H1 (cell line): ENCODE data around the gene OR51B6.

Experiments used
- EZH2 ChIP-seq: fragments of 200-600 bp; sonication (generic); IDR thresholded peaks from 2 replicates; pipeline ENCODE4 v1.7.1; 2012; ENCODE audit warnings: low read depth, mild to moderate bottlenecking, moderate library complexity, low read length, inconsistent platforms; ENCODE audit not compliant: severe bottlenecking
- HDAC2 ChIP-seq, 2 experiments: fragments of 300-600 bp in 1 of 2; sonication (generic) in 1 of 2; IDR thresholded peaks; 2 replicates each; pipeline ENCODE4 v1.6.1; 2011 to 2012; ENCODE audit warnings: low read depth in 2 of 2, low read length in 2 of 2, mild to moderate bottlenecking in 2 of 2, moderate library complexity in 2 of 2, borderline replicate concordance in 1 of 2, inconsistent platforms in 1 of 2
- RAD21 ChIP-seq, 2 experiments: IDR thresholded peaks in 1 of 2; conservative IDR thresholded peaks in 1 of 2; 2 replicates each; pipeline ENCODE4 v1.6.1; 2011; ENCODE audit warnings: low read depth in 2 of 2, low read length in 2 of 2, improper control_type of control experiment in 1 of 2, inconsistent platforms in 1 of 2, mild to moderate bottlenecking in 1 of 2, moderate library complexity in 1 of 2
- RNF2 ChIP-seq: fragments of 200-900, 300-1000 bp; sonication (generic); IDR thresholded peaks from 2 replicates; pipeline ENCODE4 v1.7.1; 2016; ENCODE audit warnings: borderline replicate concordance, low read depth, mild to moderate bottlenecking, antibody characterized with exemption, low read length; ENCODE audit not compliant: poor library complexity, severe bottlenecking; ENCODE audit errors: missing control alignments
- TF ChIP-seq, protein P1 (sequence below), 3 experiments: IDR thresholded peaks; 1 replicate in 2 of 3; 2 replicates in 1 of 3; pipeline versions ENCODE4 v1.5.1 to v1.6.1; 2011; ENCODE audit warnings: low read length in 3 of 3, mild to moderate bottlenecking in 3 of 3, inconsistent platforms in 2 of 3, low read depth in 1 of 3, moderate library complexity in 1 of 3; ENCODE audit not compliant: insufficient read depth in 1 of 3; ENCODE audit errors: control extremely low read depth in 1 of 3

DNA sequence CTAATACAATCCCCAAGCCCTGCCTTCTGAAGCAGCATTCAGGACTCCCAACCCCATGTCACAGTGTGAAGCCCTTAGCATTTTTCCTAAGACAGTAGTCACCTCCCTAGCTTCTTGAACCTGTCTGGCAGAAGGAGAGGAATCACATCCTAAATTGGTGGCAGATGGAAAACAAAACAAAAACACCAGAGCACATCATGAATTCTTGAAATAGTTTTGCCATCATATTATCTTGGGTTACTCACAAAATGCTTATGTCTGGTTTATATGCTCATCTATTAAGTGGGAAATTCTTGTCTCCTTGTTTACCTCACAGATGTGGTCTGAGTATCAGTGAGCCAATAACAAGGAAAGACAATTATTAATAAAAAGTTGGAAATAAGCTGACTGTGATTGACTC lies 47.6 kb downstream of the OR51B6 start:
- TF ChIP-seq RNF2 (no peak), HDAC2 (IDR thresholded peaks at IDR 0.05; ENCODE audit: borderline replicate concordance in 1 of 2, low read depth in 2 of 2, low read length in 2 of 2) (no peak), RAD21 (IDR thresholded peaks at IDR 0.05 in 1 of 2, conservative IDR thresholded peaks at IDR 0.05 in 1 of 2; ENCODE audit: low read depth in 2 of 2, low read length in 2 of 2) (no peak), EZH2 (no peak)
- TF ChIP-seq, protein P1, sequence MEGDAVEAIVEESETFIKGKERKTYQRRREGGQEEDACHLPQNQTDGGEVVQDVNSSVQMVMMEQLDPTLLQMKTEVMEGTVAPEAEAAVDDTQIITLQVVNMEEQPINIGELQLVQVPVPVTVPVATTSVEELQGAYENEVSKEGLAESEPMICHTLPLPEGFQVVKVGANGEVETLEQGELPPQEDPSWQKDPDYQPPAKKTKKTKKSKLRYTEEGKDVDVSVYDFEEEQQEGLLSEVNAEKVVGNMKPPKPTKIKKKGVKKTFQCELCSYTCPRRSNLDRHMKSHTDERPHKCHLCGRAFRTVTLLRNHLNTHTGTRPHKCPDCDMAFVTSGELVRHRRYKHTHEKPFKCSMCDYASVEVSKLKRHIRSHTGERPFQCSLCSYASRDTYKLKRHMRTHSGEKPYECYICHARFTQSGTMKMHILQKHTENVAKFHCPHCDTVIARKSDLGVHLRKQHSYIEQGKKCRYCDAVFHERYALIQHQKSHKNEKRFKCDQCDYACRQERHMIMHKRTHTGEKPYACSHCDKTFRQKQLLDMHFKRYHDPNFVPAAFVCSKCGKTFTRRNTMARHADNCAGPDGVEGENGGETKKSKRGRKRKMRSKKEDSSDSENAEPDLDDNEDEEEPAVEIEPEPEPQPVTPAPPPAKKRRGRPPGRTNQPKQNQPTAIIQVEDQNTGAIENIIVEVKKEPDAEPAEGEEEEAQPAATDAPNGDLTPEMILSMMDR (IDR thresholded peaks at IDR 0.05; ENCODE audit: control extremely low read depth in 1 of 3, insufficient read depth in 1 of 3, low read depth in 1 of 3, low read length in 3 of 3) = no peak
